ENCODE results near the gene NTNG1.

GRCh38 chr1:107124694-107125093, 16.1 kb upstream of the NTNG1 start:
- TF ChIP-seq GATA3 (IDR thresholded peaks at IDR 0.05; ENCODE audit: low read depth, low read length): no peak
- TF ChIP-seq GATA2 (IDR thresholded peaks at IDR 0.05; ENCODE audit: low read depth, low read length): no peak

Measured in SH-SY5Y (cell line).